CD4-positive, alpha-beta T cell (primary cell): ENCODE measurements around the gene DENND2A. TPM values are rescaled to one million over a fixed set of nuclear protein-coding genes. Genes with fewer than 3 reads are reported as not detected.
A peak's percentile ranks its signal among the peaks of the same experiment; 100 is the strongest.

Experiments used
- ATAC-seq: fragments of 200-7000 bp; cut with Tn5 transposase; one replicate; pipeline ENCODE4 v1.10.0; 2022; ENCODE audit warnings: mild to moderate bottlenecking; ENCODE audit not compliant: poor library complexity
- CTCF ChIA-PET: fragments of 350-600 bp; sonication (Branson Sonifier 250); formaldehyde crosslinking; loops from one replicate; lab custom pipeline; 2021; ENCODE audit warnings: antibody characterized with exemption, inconsistent platforms; lab: Charles Lee
- POLR2A ChIA-PET: fragments of 350-600 bp; sonication (Branson Sonifier 250); formaldehyde crosslinking; loops from one replicate; lab custom pipeline; 2021; ENCODE audit warnings: antibody characterized with exemption, inconsistent platforms; lab: Charles Lee
- DNase-seq, 14 experiments: peaks; one replicate each; pipeline ENCODE4 v3.0.0-alpha.2; 2013 to 2020; ENCODE audit warnings: mixed read lengths in 2 of 14
- H3K27ac ChIP-seq, 2 donors: one replicate each; pipeline versions ENCODE4 v1.5.1 to v1.7.0; 2013; ENCODE audit warnings: low read length in 2 of 2, low read depth in 1 of 2, mild to moderate bottlenecking in 1 of 2
- H3K27me3 ChIP-seq, 2 experiments: 1 replicate in 1 of 2; 2 replicates in 1 of 2; pipeline versions ENCODE4 v1.6.1 to v1.7.0; 2013; ENCODE audit warnings: low read length in 2 of 2, control low read depth in 1 of 2, mild to moderate bottlenecking in 1 of 2, moderate library complexity in 1 of 2; ENCODE audit not compliant: insufficient read depth in 2 of 2, control insufficient read depth in 1 of 2
- H3K36me3 ChIP-seq: one replicate; pipeline ENCODE4 v1.6.1; 2013; ENCODE audit warnings: low read length, control low read depth; ENCODE audit not compliant: insufficient read depth
- H3K4me1 ChIP-seq: one replicate; pipeline ENCODE4 v1.6.1; 2013; ENCODE audit warnings: low read length, control low read depth; ENCODE audit not compliant: insufficient read depth
- H3K4me3 ChIP-seq: one replicate; pipeline ENCODE4 v1.5.1; 2013; ENCODE audit warnings: mild to moderate bottlenecking, low read length, moderate library complexity
- H3K9me3 ChIP-seq, 2 experiments: 1 replicate in 1 of 2; 2 replicates in 1 of 2; pipeline versions ENCODE4 v1.6.1 to v1.7.0; 2013; ENCODE audit warnings: low read length in 2 of 2, mild to moderate bottlenecking in 2 of 2, control low read depth in 1 of 2, moderate library complexity in 1 of 2; ENCODE audit not compliant: control insufficient read depth in 1 of 2, insufficient read depth in 1 of 2
- H3K27ac Mint-ChIP-seq: one replicate; pipeline ENCODE4 v1.8.0; 2020; ENCODE audit warnings: mixed read lengths
- H3K27me3 Mint-ChIP-seq: one replicate; pipeline ENCODE4 v1.8.0; 2021; ENCODE audit warnings: mixed read lengths
- H3K36me3 Mint-ChIP-seq: one replicate; pipeline ENCODE4 v1.8.0; 2021; ENCODE audit warnings: low read depth, mixed read lengths
- H3K4me1 Mint-ChIP-seq: one replicate; pipeline ENCODE4 v1.8.0; 2021; ENCODE audit warnings: low read depth, mixed read lengths
- H3K4me3 Mint-ChIP-seq: one replicate; pipeline ENCODE4 v1.8.0; 2020; ENCODE audit warnings: mild to moderate bottlenecking, mixed read lengths
- H3K9me3 Mint-ChIP-seq: one replicate; pipeline ENCODE4 v1.8.0; 2020; ENCODE audit warnings: mixed read lengths
- CTCF ChIP-seq: fragments of 200-600 bp; IDR thresholded peaks from one replicate; pipeline ENCODE4 v1.8.0; 2022; ENCODE audit warnings: antibody characterized with exemption, mild to moderate bottlenecking
- intact Hi-C, 2 experiments: fragments of 100-400 bp; cut with DNase I in 1 of 2; cut with micrococcal nuclease in 1 of 2; formaldehyde crosslinking; loops; one replicate each; pipeline versions ENCODE4 v1.15.1 to v1.9.0; 2023 to 2025; cut with DNase I, micrococcal nuclease
- total RNA-seq, 174 experiments: library from RNA in 2 of 174; stranded (reverse) in 2 of 174; gene quantifications; one replicate each; pipeline ENCODE4 v1.2.3 and lab custom pipeline; 2021 to 2026

DENND2A gene
- total RNA-seq, 2 experiments from 2014 or later: not detected

DNA sequence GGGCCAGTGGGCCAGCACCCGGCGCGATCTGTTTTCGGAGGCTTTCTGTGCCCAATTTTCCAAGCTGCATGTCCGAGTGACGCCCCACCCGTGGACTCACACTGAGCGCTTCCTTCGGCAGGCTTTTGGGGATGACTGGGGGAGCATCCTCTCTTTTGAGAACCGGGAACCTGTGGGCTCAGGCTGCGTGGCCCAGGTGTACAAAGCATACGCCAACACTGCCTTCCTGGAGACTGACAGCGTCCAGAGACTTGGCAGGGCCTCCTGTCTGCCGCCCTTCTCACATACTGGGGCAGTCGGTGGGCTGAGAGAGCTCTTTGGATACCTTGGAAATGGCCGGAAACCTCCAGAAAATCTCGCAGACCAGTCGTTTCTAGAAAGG is 33.2 kb upstream of the DENND2A start:
- Mint-ChIP-seq H3K27ac (peak overlapping the region; percentile 90), H3K9me3 (no peaks in the 10 kb centered on the region), H3K4me3 (peak overlapping the region; percentile 88), H3K27me3 (no peaks in the 10 kb centered on the region), H3K4me1 (peaks cover 32% of the 10 kb centered on the region), H3K36me3 (peaks cover 34% of the 10 kb centered on the region)
- H3K27me3 ChIP-seq: no peaks in the 10 kb centered on the region
- DNase-seq (no peak), ATAC-seq (no peak)
- peak overlapping the region; percentile 63 for H3K4me3 ChIP-seq
- H3K36me3 ChIP-seq: peaks cover 9% of the 10 kb centered on the region
- H3K27ac ChIP-seq: peak overlapping the region; percentile 71 to 79
- ChIA-PET POLR2A (interaction anchor here (1.0 to 2.7 kb wide), 12 partner anchors 13 to 1028 kb away, joined by 3 to 20 read pairs (median 6); partner anchors contain the start of genes BRAF, DENND11, MRPS33 and NDUFB2), CTCF (interaction anchor here (1.0 kb wide), 1 partner anchor 260 kb away, joined by 3 read pairs; no protein-coding TSS in a partner anchor)
- TF ChIP-seq CTCF: no peak
- intact Hi-C loops: loop anchor here (1.0 to 5.0 kb wide), 6 partner anchors 23 to 344 kb away; partner anchors contain the start of genes MKRN1 (in 2 of the 2), NDUFB2 (in 2 of the 2), BRAF (in 1 of the 2) and RAB19 (in 1 of the 2)
- peaks cover 29% of the 10 kb centered on the region for H3K4me1 ChIP-seq
- H3K9me3 ChIP-seq: no peaks in the 10 kb centered on the region

DNA sequence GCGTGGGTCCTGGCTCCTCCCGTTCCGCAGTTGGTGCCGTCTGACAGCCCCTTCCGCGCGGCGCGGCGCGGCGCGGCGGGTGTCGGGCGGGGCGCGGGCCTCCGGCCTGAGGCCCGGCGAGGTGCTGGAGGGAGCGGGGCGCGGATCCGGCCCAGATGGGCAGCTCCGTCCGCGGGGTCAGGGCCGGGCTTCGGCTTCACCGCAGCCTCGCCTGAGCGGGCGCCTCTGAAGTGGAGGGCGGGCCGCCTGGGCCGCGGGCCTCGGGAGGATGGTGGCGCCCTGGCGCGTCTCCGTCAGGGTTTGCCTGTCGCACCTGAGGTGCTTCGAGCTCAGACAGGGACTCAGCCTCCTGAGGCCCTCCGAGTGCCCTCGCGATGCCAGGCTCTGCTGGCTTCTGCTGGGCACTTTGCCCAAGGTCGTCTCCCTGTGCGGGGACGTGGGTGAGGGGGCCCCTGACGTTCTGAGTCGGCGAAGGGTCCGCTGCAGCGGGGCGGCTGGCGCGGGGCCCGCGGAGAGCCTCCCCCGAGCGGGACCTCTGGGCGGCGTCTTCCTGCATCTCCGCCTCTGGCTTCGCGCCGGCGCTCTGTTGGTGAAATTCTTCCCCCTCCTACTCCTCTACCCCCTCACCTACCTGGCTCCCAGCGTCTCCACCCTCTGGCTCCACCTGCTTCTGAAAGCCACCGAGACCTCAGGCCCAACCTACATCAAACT is 32.6 kb upstream of the DENND2A start:
- Mint-ChIP-seq H3K4me3 (peak overlapping the region; percentile 88), H3K4me1 (peaks cover 32% of the 10 kb centered on the region), H3K36me3 (peaks cover 29% of the 10 kb centered on the region), H3K27ac (peak overlapping the region; percentile 90), H3K9me3 (no peaks in the 10 kb centered on the region), H3K27me3 (no peaks in the 10 kb centered on the region)
- intact Hi-C loops: loop anchor here (1.0 to 5.0 kb wide), 6 partner anchors 23 to 344 kb away; partner anchors contain the start of genes MKRN1 (in 2 of the 2), NDUFB2 (in 2 of the 2), BRAF (in 1 of the 2) and RAB19 (in 1 of the 2)
- POLR2A ChIA-PET: interaction anchor here (0.7 to 2.7 kb wide), 13 partner anchors 13 to 1029 kb away, joined by 3 to 20 read pairs (median 6); partner anchors contain the start of genes BRAF, DENND11, MRPS33 and NDUFB2
- H3K27ac ChIP-seq: peak overlapping the region; percentile 71 to 79
- H3K9me3 ChIP-seq: no peaks in the 10 kb centered on the region
- CTCF ChIA-PET: interaction anchor here (1.0 kb wide), 1 partner anchor 261 kb away, joined by 3 read pairs; no protein-coding TSS in a partner anchor
- peak; percentile 39 to 82 (median 59) for DNase-seq
- H3K4me3 ChIP-seq: peak overlapping the region; percentile 63
- peak; percentile 74 for ATAC-seq
- H3K4me1 ChIP-seq: peaks cover 29% of the 10 kb centered on the region
- no peaks in the 10 kb centered on the region for H3K27me3 ChIP-seq
- TF ChIP-seq CTCF: no peak
- H3K36me3 ChIP-seq: peaks cover 9% of the 10 kb centered on the region

DNA sequence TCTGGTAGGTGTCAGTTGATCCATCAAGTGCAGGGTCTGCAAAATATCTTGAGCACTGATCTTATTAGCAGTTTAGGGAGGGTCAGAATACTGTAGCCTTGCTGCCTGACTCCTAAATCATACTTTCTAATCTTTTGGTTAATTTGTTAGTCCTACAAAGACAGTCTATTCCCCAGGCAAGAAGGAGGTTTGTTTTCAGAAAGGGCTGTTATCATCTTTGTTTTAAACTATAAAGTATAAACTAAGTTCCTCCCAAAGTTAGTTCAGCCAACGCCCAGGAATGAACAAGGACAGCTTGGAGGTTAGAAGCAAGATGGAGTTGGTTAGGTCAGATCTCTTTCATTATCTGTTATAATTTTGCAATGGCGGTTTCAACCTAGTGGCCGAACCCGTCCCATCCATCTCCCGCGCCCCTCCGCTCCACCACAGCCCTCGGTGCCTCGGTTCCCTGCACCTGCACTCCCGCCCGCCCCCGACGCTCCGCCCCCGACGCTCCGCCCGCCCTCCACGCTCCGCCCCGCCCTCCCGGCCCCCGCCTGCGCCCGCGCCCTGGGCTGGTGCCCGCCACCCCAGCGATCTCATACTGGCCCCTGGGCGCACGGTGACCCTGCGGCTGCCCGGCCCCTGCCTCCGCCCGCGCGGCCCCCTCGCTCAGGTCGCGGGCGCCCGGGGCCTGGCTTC is 31.9 kb upstream of the DENND2A start, which contains the start of gene ADCK2:
Gene ADCK2 (plus strand): TSS at position 564 of the 681 bp plus-strand sequence. CDS start 386 bp downstream, outside the sequence.
- Histone ChIP-seq H3K27ac (peak within 1 kb of the TSS; percentile 71 to 79), H3K4me1 (peaks cover 29% of the 10 kb centered on the region), H3K36me3 (peaks cover 9% of the 10 kb centered on the region), H3K27me3 (no peaks in the 10 kb centered on the region), H3K9me3 (no peaks in the 10 kb centered on the region), H3K4me3 (peak within 1 kb of the TSS; percentile 63)
- TF ChIP-seq CTCF: no peak
- Mint-ChIP-seq H3K4me1 (peaks cover 32% of the 10 kb centered on the region), H3K9me3 (no peaks in the 10 kb centered on the region), H3K4me3 (peak within 1 kb of the TSS; percentile 88), H3K36me3 (peaks cover 22% of the 10 kb centered on the region), H3K27ac (peak within 1 kb of the TSS; percentile 90), H3K27me3 (no peaks in the 10 kb centered on the region)
- CTCF ChIA-PET: interaction anchor here (1.0 kb wide), 1 partner anchor 261 kb away, joined by 3 read pairs; no protein-coding TSS in a partner anchor
- POLR2A ChIA-PET: interaction anchor here (0.7 to 2.7 kb wide), 13 partner anchors 12 to 1029 kb away, joined by 3 to 20 read pairs (median 6); partner anchors contain the start of genes BRAF, DENND11, MRPS33 and NDUFB2
- intact Hi-C loops: loop anchor here (1.0 to 5.0 kb wide), 6 partner anchors 24 to 345 kb away; partner anchors contain the start of genes MKRN1 (in 2 of the 2), NDUFB2 (in 2 of the 2), BRAF (in 1 of the 2) and RAB19 (in 1 of the 2)
- ATAC-seq (peak; percentile 66), DNase-seq (peak in 13 of 14 experiments; percentile 36 to 84 (median 54))
